ENCODE measurements around the gene NCOA1. TPM values are rescaled to one million over a fixed set of nuclear protein-coding genes. Genes with fewer than 3 reads are reported as not detected.

The NCOA1 gene
- total and polyA plus RNA-seq, 2 of the 4 experiments (the other 2 are of a cell fraction) = 6.7 to 11.3 TPM

DNA sequence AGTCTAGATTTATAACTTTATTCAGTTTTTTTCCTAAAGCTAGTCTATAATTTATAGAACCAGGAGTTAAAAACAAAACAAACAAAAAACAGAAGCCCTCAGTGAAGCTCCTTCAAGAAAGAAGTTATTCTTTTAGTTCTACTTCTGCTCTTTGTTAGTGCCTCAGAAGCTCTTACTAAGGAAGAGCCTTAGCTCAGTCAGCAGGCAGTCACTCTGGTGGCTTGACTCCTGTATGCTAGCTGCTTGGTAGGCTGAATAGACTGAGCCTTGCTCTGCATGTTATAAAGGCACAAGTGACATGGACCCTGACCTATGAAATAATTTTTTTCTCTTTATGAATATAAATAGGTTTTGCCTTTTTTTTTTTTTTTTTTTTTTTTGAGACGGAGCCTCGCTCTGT, 24.8 kb downstream of the NCOA1 start:
- DNase-seq = no peak
- Histone ChIP-seq H2AK9ac (replicated peaks; ENCODE audit: low read depth, low read length, poor library complexity) (no peak overlapping the region), H3K4me2 (ENCODE audit: low read depth, low read length) (no peak overlapping the region), H3K4me1 (ENCODE audit: control insufficient read depth, insufficient read depth, low read length) (peaks cover 6% of the 10 kb centered on the region), H4K91ac (ENCODE audit: insufficient read depth, low read depth, low read length) (no peak overlapping the region), H2BK15ac (ENCODE audit: low read depth, low read length) (no peak overlapping the region), H3K9me3 (ENCODE audit: control insufficient read depth, insufficient read depth, low read length) (no peaks in the 10 kb centered on the region), H2BK120ac (ENCODE audit: low read depth, low read length) (no peak overlapping the region), H3K4ac (ENCODE audit: low read depth, low read length) (no peak overlapping the region), H4K20me1 (ENCODE audit: insufficient read depth, low read length) (peaks cover 5% of the 10 kb centered on the region; the same call in 1 of the 2 replicates), H4K5ac (ENCODE audit: low read depth, low read length) (no peak overlapping the region), H2AK5ac (ENCODE audit: low read depth, low read length) (no peak overlapping the region), H4K8ac (ENCODE audit: low read depth in 2 of 2, low read length in 2 of 2) (no peak overlapping the region), H2BK5ac (ENCODE audit: low read depth, low read length, poor library complexity, severe bottlenecking) (no peak overlapping the region), H3K79me1 (ENCODE audit: low read depth in 1 of 2, low read length in 2 of 2) (peaks cover 10 to 18% of the 10 kb centered on the region in 2 experiments), H3K9me1 (ENCODE audit: insufficient read depth, low read length) (no peaks in the 10 kb centered on the region), H3K4me3 (ENCODE audit: insufficient read depth, low read depth, low read length) (no peak overlapping the region), H2AFZ (replicated peaks; ENCODE audit: low read length, poor library complexity) (no peak overlapping the region), H3K23ac (ENCODE audit: low read depth, low read length) (no peak overlapping the region), H3K27ac (ENCODE audit: insufficient read depth, low read length) (no peak overlapping the region), H3K27me3 (ENCODE audit: control insufficient read depth, insufficient read depth, low read length) (no peaks in the 10 kb centered on the region), H3K9ac (ENCODE audit: low read depth, low read length) (no peak overlapping the region), H3K18ac (ENCODE audit: low read depth, low read length) (no peak overlapping the region), H3K14ac (replicated peaks; ENCODE audit: low read depth, low read length) (no peak overlapping the region), H2BK20ac (ENCODE audit: low read depth, low read length) (no peak overlapping the region), H3K36me3 (ENCODE audit: control insufficient read depth, insufficient read depth, low read length) (no peaks in the 10 kb centered on the region), H3K56ac (ENCODE audit: extremely low read depth, insufficient read depth, low read length) (no peak overlapping the region)
- TF ChIP-seq, protein P1, sequence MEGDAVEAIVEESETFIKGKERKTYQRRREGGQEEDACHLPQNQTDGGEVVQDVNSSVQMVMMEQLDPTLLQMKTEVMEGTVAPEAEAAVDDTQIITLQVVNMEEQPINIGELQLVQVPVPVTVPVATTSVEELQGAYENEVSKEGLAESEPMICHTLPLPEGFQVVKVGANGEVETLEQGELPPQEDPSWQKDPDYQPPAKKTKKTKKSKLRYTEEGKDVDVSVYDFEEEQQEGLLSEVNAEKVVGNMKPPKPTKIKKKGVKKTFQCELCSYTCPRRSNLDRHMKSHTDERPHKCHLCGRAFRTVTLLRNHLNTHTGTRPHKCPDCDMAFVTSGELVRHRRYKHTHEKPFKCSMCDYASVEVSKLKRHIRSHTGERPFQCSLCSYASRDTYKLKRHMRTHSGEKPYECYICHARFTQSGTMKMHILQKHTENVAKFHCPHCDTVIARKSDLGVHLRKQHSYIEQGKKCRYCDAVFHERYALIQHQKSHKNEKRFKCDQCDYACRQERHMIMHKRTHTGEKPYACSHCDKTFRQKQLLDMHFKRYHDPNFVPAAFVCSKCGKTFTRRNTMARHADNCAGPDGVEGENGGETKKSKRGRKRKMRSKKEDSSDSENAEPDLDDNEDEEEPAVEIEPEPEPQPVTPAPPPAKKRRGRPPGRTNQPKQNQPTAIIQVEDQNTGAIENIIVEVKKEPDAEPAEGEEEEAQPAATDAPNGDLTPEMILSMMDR (conservative IDR thresholded peaks at IDR 0.05; ENCODE audit: low read depth, low read length) = no peak
- TF ChIP-seq, protein P2, sequence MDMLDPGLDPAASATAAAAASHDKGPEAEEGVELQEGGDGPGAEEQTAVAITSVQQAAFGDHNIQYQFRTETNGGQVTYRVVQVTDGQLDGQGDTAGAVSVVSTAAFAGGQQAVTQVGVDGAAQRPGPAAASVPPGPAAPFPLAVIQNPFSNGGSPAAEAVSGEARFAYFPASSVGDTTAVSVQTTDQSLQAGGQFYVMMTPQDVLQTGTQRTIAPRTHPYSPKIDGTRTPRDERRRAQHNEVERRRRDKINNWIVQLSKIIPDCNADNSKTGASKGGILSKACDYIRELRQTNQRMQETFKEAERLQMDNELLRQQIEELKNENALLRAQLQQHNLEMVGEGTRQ (IDR thresholded peaks at IDR 0.05; ENCODE audit: low read depth, low read length) = no peak
- TF ChIP-seq MAFK (IDR thresholded peaks at IDR 0.05; ENCODE audit: low read depth, low read length) (no peak), RAD21 (IDR thresholded peaks at IDR 0.05; ENCODE audit: low read length) (no peak), MAZ (IDR thresholded peaks at IDR 0.05; ENCODE audit: borderline replicate concordance, low read depth, low read length) (no peak), MXI1 (IDR thresholded peaks at IDR 0.05; ENCODE audit: borderline replicate concordance, low read depth, low read length) (no peak), NFE2L2 (IDR thresholded peaks at IDR 0.05; ENCODE audit: low read depth, low read length) (no peak), SMC3 (IDR thresholded peaks at IDR 0.05; ENCODE audit: low read depth, low read length) (no peak), BHLHE40 (IDR thresholded peaks at IDR 0.05; ENCODE audit: low read depth, low read length) (no peak), RFX5 (IDR thresholded peaks at IDR 0.05; ENCODE audit: low read depth, low read length) (no peak), CHD1 (IDR thresholded peaks at IDR 0.05; ENCODE audit: low read depth, low read length) (no peak), POLR2A (IDR thresholded peaks at IDR 0.05; ENCODE audit: low read depth, low read length) (no peak), RCOR1 (IDR thresholded peaks at IDR 0.05; ENCODE audit: insufficient replicate concordance, low read length) (no peak), FOS (IDR thresholded peaks at IDR 0.05; ENCODE audit: low read depth, low read length) (no peak), CEBPB (IDR thresholded peaks at IDR 0.05; ENCODE audit: low read depth, low read length) (no peak)
- TF ChIP-seq, protein P3, sequence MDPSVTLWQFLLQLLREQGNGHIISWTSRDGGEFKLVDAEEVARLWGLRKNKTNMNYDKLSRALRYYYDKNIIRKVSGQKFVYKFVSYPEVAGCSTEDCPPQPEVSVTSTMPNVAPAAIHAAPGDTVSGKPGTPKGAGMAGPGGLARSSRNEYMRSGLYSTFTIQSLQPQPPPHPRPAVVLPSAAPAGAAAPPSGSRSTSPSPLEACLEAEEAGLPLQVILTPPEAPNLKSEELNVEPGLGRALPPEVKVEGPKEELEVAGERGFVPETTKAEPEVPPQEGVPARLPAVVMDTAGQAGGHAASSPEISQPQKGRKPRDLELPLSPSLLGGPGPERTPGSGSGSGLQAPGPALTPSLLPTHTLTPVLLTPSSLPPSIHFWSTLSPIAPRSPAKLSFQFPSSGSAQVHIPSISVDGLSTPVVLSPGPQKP (IDR thresholded peaks at IDR 0.05; ENCODE audit: borderline replicate concordance, low read depth, low read length) = no peak
- ChIA-PET CTCF (no interaction called here), POLR2A (ENCODE audit: unreplicated experiment) (no interaction called here)
- intact Hi-C loops (cut with micrococcal nuclease) (no loop called here), in situ Hi-C loops (cut with MboI; ENCODE audit: low sequenced_read_pairs) (no loop called here), dilution Hi-C loops (cut with HindIII; ENCODE audit: low sequenced_read_pairs, unreplicated experiment) (no loop called here)
- BruUV-seq (replicated peaks) = no TSS peak
- no peak for ATAC-seq (ENCODE audit: low read depth)
- no CpG with 5 or more reads among the region's 2 CpGs for WGBS, 2 experiments (ENCODE audit: extremely low coverage in 2 of 2, insufficient read length in 1 of 2)

Data from IMR-90 (cell line).